Muscle of back (tissue), 10 donors: ENCODE measurements around the gene HSFX2. TPM values are rescaled to one million over a fixed set of nuclear protein-coding genes. Genes with fewer than 3 reads are reported as not detected.

ENCODE experiments used
- polyA plus RNA-seq, 10 donors: library from polyadenylated mRNA; unstranded; fragments of 120-200 nt; gene quantifications; one replicate each; pipeline ENCODE4 v1.2.1, GENCODE V29; 2013; ENCODE audit not compliant: insufficient read length in 10 of 10

Gene HSFX2
- polyA plus RNA-seq, 10 donors, result 0.31 to 1.6 (median 1.0) TPM; not detected in 5

Other genes with a start within 250 kb of the HSFX2 start
- 10 to 100 TPM; 18.7 to 33.3 (median 27.2) TPM for gene IDS, start 90.0 kb downstream of the HSFX2 start, polyA plus RNA-seq
- gene EOLA1, start 54.3 kb downstream of the HSFX2 start, polyA plus RNA-seq, result 10 to 100 TPM; 18.8 to 24.4 (median 21.5) TPM
- 1 to 10 TPM in 3 of 10 donors, under 1 TPM in 5, not detected in 2; 0.49 to 2.8 (median 0.79) TPM for gene HSFX3, start 45.4 kb downstream of the HSFX2 start, polyA plus RNA-seq
- gene MAGEA9B, start 7.9 kb downstream of the HSFX2 start, polyA plus RNA-seq, result not detected
- gene TMEM185A, start 36.5 kb upstream of the HSFX2 start, polyA plus RNA-seq, result 10 to 100 TPM; 26.9 to 39.5 (median 30.2) TPM
- not detected for gene MAGEA11, start 116.7 kb upstream of the HSFX2 start, polyA plus RNA-seq
- gene HSFX1, start 178.8 kb upstream of the HSFX2 start, polyA plus RNA-seq, result 1 to 10 TPM in 9 of 10 donors, under 1 TPM in 1; 0.98 to 3.1 (median 1.8) TPM
- gene MAGEA9, start 186.6 kb upstream of the HSFX2 start, polyA plus RNA-seq, result not detected